SK-N-SH treated with all-trans-retinoic acid at 6 μM for 48 hours (cell line): ENCODE measurements around the gene ANKRD2.

Source experiments
- OSR1 ChIP-seq: fragments of 250-450 bp; sonication (Bioruptor Pico); IDR thresholded peaks from 2 replicates; pipeline ENCODE4 v1.8.0; 2022; ENCODE audit warnings: moderate library complexity, mild to moderate bottlenecking, inconsistent platforms
- RARB ChIP-seq: fragments of 250-450 bp; sonication (Bioruptor Pico); IDR thresholded peaks from 2 replicates; pipeline ENCODE4 v1.8.0; 2021; ENCODE audit warnings: mild to moderate bottlenecking, moderate library complexity
- ZFP30 ChIP-seq: fragments of 450-650 bp; formaldehyde crosslinking; IDR thresholded peaks from 2 replicates; pipeline ENCODE4 v1.5.0; 2022; ENCODE audit warnings: mild to moderate bottlenecking, moderate library complexity
- TF ChIP-seq, protein P1 (sequence below): fragments of 250-450 bp; sonication (Bioruptor Pico); IDR thresholded peaks from 2 replicates; pipeline ENCODE4 v1.5.1; 2020; ENCODE audit warnings: low read depth, mild to moderate bottlenecking, moderate library complexity
- TF ChIP-seq, protein P2 (sequence below): fragments of 250-450 bp; sonication (Bioruptor Pico); IDR thresholded peaks from 2 replicates; pipeline ENCODE4 v1.8.0; 2020; ENCODE audit warnings: mild to moderate bottlenecking, moderate library complexity, borderline replicate concordance

DNA sequence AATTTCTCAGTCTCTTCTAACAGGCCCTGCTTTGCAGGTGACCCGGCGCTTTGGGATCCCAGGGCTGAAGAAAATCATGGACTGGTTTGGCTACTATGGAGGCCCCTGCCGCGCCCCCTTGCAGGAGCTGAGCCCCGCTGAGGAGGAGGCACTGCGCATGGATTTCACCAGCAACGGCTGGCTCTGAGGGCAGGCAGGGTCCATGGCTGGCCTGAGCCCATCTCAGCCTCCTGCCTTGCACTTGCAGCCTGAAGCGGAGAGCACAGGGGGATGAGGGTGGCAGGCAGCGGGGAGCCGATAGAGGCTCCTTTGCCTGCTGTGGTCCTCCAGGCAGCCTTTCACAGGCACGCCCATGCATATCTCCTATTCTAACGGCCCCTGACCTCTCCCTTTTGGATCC lies 38.9 kb downstream of the ANKRD2 start:
- TF ChIP-seq OSR1 (CRISPR knock-in tag), result no peak
- TF ChIP-seq, protein P1, sequence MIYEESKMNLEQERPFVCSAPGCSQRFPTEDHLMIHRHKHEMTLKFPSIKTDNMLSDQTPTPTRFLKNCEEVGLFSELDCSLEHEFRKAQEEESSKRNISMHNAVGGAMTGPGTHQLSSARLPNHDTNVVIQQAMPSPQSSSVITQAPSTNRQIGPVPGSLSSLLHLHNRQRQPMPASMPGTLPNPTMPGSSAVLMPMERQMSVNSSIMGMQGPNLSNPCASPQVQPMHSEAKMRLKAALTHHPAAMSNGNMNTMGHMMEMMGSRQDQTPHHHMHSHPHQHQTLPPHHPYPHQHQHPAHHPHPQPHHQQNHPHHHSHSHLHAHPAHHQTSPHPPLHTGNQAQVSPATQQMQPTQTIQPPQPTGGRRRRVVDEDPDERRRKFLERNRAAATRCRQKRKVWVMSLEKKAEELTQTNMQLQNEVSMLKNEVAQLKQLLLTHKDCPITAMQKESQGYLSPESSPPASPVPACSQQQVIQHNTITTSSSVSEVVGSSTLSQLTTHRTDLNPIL, result no peak
- TF ChIP-seq RARB, result no peak
- TF ChIP-seq, protein P2, sequence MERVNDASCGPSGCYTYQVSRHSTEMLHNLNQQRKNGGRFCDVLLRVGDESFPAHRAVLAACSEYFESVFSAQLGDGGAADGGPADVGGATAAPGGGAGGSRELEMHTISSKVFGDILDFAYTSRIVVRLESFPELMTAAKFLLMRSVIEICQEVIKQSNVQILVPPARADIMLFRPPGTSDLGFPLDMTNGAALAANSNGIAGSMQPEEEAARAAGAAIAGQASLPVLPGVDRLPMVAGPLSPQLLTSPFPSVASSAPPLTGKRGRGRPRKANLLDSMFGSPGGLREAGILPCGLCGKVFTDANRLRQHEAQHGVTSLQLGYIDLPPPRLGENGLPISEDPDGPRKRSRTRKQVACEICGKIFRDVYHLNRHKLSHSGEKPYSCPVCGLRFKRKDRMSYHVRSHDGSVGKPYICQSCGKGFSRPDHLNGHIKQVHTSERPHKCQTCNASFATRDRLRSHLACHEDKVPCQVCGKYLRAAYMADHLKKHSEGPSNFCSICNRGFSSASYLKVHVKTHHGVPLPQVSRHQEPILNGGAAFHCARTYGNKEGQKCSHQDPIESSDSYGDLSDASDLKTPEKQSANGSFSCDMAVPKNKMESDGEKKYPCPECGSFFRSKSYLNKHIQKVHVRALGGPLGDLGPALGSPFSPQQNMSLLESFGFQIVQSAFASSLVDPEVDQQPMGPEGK, result no peak
- TF ChIP-seq ZFP30 (CRISPR knock-in tag), result no peak
